Measurements from ENCODE around the gene MAP4K2.
A peak's percentile ranks its signal among the peaks of the same experiment; 100 is the strongest.
"Not testable (repeated sequence)": the region's sequence is repeated elsewhere in the genome, so short reads cannot be mapped to it uniquely, and the experiment has no call there.

MAP4K2 gene

GRCh38 chr11:64838600-64839334, 35.8 kb upstream of the MAP4K2 start:
- DNase-seq = no peak

DNA sequence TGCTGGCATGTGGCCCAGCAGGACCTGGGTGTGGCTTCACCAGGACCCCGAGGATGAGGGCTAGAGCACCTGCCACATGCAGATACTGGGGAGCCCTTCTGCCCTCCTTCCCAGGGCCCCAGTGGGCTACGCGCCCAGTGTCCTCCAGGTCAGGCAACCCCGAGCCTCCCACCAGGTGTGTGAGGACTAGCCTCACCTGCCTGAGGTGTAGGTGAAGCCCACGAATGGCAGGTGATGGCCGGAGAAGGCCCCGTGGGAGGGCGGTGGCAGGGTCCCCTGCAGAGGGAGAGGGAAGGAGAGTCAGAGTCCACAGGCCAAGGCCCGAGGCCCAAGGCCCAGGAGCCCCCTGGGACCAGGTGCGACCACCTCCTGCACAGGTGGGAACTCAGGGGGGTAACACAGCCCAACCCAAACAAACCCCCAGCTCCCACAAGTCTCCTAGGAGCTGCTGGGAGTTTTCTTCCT, 34.9 kb upstream of the MAP4K2 start:
- DNase-seq = no peak

- DNase-seq = no peak
Measured at GRCh38 chr11:64836448-64837072, 33.5 kb upstream of the MAP4K2 start.

DNA sequence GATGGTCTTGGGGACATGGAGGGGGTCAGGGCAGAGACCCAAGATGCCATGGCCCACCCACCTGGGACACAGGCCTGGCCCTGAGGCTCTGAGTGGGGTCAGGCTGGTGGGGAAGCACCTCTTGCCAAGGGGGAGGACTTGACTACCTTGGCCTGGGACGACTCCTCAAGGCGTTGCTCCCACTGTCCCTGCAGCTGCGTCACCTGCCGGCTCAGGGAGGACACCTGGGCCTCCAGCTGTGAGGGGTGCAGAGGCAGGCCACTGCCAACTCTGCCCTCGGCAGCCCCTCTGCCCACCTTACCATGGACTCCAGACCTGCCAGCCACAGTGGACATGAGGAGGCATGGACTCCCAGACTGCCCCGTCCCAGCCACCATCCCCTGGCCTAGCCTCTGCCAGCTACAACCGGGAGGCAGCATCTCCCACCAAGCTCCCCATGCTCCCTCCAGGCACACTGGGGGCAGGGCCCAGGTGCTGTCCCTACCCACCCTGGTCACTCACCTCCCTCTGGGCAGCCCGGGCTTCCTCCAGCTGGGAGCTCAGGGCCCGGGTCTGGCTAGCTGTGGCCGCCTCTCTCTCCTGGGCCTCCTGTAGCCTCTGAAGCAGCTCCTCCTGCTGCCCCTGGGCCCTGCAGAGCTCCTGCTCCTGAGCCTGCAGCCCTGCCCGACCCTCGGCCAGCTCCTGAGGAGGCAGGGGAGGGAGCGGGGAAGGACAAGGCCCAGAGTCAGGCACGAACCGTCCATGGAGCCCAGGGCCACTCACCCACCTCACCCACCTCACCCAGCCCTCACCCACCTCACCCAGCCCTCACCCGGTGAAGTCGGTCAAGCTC, 32.8 kb upstream of the MAP4K2 start:
- no peak for DNase-seq

- DNase-seq = peak; percentile 19
Measured at GRCh38 chr11:64834723-64835615, 32.0 kb upstream of the MAP4K2 start.

DNA sequence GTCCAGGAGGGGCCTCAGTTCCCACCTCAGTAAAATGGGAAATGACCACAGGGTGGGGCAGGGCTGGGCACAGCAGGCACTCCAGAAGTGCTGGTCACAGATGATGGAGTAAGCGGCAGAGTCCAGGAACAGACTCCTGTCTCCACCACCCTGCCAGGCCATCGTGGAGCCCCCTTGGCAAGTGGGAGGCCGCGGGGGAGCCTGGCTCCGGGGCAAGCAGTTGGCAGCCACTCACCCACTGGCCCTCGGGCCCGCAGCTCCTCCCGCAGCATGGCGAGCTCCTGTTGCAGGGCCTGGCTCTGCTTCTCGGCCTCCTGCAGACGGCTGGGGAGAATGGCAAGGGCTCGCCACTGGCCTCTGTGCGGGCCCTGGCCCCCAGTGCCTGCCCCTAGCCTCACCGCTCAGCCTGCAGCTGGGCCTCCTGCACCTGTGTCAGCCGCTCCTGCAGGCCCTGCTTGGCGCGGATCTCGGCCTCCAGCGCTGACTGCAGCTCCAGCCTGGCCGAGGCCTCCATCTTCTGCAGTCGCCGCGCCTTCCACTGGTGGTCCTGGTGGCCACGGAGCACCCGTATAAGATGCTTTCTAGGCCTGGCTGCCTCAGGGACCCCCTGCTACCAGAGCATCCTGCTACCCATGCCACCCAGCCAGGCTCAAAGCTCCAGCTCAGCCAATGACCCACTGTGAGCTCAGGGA, 31.2 kb upstream of the MAP4K2 start:
- DNase-seq = no peak

DNA sequence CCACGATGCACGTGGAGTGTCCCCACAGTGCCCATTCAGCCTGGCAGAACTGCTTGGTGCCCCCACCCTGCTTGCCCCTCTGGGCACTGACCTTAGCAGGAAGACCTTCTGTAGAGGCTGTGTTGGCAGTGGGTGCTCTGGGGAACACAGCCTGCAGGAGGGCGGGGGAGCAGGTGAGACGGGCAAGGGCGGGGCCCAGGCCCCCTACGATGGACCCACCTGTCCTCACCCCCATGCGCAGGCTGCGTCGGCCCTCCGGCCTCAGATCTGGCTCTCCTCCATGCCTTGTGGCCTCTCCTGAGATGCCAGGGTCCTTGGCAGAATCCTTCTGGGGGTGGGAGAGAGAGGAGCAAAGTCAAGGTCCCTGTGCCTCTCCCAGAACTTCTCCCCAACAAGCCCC, 30.5 kb upstream of the MAP4K2 start:
- no peak for DNase-seq

DNA sequence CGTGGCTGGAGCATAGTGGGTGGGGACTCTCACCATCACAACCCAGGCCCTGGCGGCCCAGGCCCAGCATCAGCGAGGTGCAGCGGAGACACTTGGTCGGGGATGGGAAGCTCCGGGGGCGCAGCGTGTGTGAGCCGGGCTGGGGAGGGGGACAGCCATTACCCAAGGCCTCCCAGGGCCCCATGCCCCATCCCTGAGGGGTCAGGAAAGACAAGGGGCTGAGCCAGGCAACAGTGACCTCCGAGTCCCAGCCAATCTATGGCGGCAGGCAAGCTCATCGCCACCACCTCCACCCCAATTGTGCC, 30.1 kb upstream of the MAP4K2 start:
- no peak for DNase-seq

GRCh38 chr11:64832467-64833197, 29.6 kb upstream of the MAP4K2 start:
- no peak for DNase-seq

DNA sequence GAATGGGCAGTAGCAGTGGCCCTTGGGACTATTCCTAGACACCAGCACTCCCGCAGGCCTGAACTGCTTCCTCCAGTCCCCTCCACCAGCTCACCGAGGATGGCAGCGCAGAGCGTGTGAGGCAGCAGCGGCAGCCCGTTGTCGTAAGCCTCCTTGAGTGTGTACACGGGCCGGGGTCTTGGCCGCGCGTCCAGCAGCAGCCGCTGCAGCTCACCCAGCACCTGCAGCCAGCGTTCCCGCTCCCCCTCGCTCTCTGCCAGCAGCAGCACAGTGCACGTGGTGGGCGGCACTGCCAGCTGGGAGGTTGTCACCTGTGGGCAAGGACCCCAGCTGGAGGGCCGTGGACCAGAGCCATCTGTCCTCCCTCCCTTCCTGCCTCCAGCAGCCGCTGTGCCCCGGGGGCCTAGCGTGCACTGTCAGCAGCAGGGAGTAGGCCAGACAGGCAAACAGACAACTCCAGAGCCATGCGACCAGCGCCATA, 28.4 kb upstream of the MAP4K2 start:
- no peak for DNase-seq

GRCh38 chr11:64829536-64830251, 26.7 kb upstream of the MAP4K2 start:
- DNase-seq = no peak

DNA sequence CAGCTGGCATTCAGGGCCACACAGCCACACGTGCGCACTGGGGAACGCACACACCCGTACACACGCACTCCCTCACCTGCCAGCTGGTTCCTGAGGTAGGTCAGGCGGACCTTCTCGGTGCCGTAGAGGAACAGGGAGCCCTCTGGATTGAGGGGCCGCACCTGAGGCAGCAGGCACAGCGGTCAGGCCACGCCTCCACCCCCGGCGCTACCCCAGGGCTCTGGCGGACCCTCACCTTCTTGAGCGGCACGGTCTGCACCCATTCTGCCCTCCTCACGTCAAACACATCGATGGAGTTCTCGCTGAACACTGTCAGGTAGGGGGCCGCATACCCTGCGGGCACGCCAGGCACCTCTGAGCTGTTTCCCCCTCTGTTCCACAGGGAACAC, 24.4 kb upstream of the MAP4K2 start:
- no peak for DNase-seq

DNA sequence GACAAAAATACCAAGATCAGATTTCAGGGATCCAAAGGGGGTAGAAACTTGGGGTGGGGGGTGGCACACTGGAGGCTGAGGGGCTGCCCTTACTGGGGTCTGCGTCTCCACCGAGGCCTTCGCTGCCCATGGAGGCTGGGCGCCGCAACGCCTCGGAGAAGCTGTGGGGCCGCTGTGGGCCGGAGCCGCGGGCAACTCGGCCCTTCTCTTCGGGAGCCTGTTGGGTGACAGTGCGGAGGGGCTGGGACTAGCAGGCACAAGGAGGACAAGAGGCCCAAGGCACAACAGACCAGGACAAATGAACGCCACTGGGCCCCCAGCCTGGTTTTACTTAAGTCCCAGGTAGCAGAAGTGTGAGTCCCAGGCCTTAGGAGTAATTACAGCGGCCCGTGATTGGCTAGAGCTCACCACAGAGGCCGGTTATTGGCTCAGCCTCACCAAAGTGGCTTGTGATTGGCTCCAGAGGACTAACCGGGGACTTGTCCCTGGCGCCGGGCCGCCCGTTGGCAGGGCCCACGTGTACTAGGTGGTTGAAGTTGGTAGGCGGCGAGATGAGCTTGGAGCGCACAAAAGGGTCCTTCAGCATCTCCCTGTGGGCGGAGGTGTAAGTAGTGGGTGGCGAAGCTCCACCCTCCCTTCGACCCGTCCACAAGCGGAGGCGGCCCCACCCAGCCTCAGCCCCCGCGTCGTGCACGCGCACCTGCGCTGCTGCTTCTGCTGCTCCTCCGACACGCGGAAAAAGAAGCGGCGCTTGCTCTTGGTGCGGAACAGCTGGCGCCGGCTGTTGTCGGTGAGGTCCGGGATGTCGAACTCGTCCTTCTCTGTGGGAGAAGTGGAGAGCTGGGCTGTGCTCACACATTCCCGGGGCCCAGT, 23.8 kb upstream of the MAP4K2 start:
- DNase-seq = no peak

DNA sequence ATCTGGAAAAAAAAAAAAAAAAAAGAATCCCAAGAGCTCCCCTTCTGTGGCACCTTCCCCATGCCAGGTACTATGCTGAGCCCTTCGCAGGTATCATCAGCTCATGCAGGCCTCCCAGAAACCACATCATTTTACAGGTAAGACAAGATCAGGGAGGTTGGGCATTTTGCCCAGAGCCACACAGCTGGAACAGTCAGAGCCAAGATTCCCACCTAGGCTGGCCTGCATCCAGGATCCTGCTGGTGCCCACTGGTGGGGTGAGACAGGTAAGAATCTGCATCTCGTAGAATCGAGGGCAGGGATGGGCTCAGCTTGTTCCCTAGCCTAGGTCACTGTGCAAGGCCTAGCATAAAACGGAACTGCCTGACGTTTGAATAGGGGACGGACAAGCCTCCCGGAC, 23.0 kb upstream of the MAP4K2 start:
- no peak for DNase-seq

- no peak for DNase-seq
Measured at GRCh38 chr11:64823568-64824119, 20.6 kb upstream of the MAP4K2 start.

DNA sequence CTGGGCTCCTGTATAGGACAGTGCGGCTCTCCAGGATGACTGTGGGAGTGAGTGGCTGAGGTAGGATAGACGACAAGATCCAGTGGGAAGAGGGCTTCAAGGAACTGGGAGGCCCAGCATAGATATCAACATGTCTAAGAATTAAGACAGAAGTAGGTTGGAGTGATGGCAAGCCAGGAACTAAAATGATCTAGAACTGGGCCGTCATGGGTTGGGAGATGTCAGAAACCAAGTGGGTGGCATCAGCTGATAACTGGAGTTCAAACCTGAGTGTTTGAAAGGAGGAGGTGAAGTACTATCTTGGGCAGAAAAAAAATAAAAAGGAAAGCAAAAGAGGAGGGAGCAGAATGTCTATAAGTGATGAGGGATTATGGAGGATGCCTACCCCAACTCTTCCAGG, 14.5 kb upstream of the MAP4K2 start:
- DNase-seq = no peak

- DNase-seq = not testable (repeated sequence)
Measured at GRCh38 chr11:64815433-64815832, 12.4 kb upstream of the MAP4K2 start.

DNA sequence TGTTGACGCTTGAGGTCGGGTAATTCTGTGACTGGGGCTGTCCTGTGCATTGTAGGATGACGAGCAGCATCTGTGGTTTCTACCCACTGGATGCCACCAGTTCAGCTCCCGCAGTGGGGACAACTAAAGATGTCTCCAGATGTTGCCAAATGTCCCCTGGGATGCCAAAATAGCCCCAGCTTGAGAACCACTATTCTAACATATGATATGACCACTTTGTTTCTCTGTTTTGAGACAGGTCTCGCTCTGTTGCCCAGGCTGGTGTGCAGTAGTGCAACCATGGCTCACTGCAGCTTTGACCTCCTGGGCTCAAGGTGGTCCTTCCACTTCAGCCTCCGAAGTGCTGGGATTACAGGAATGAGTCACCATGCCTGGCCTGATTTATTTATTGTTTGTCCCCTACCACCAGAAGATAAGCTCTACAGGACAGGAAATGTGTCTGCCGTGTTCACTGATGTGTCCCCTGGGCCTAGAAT, 11.7 kb upstream of the MAP4K2 start:
- DNase-seq = no peak

- DNase-seq = no peak
Measured at GRCh38 chr11:64813826-64814225, 10.8 kb upstream of the MAP4K2 start.

All from kidney glomerular epithelial cell (primary cell).